Measurements from ENCODE around the gene TMEM219. TPM values are rescaled to one million over a fixed set of nuclear protein-coding genes. Genes with fewer than 3 reads are reported as not detected.

TMEM219 gene
- total and polyA plus RNA-seq, 4 donors = 25.5 to 75.9 (median 46.9) TPM

DNA sequence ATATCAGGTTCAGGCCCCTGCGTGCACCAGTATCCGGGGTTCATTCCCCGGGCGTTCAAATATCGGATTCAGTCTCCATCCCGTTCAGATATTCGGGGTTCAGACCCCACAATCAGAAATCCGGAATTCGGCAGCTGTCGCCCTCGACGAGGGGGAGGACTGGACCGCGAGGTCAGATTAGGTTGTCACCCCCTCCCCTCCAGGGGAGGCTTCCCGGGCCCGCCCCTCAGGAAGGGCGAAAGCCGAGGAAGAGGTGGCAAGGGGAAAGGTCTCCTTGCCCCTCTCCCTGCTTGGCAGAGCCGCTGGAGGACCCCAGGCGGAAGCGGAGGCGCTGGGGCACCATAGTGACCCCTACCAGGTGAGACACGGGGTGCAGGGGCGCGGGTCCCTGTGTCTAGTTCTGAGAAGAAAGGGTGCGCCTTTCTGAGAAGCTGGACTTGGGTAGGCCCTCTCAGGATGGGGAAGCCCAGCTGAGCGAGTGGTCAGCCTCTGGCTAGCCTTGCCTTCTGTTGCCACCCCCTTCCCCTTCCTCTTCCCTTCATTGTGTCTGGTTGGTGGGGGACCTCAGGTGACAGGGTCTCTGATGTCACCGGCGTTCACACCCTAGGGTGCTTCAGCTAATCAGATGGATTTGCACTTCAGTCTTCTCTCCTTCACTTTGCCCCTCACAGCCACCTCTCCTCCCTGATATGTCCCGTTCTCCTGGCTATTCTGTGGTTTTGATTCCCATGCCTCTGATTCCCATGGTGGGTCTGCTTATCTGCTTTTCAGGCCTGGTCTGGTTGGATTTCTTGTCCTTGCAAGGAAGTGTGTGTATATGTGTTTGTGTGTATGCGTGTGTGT, 12.6 kb downstream of the TMEM219 start:
- WGBS = 4% methylated on average over 31 of the region's 31 CpGs
- H3K4me3 ChIP-seq (ENCODE audit: low read depth in 1 of 3, low read length in 3 of 3) = peak overlapping the region; percentile 67 to 87 (median 81)
- peak overlapping the region; percentile 69 to 76 for H3K27ac ChIP-seq (ENCODE audit: low read depth in 1 of 2, low read length in 2 of 2)
- peaks cover 2 to 26% (median 15%) of the 10 kb centered on the region in 4 donors for H3K36me3 ChIP-seq (ENCODE audit: control insufficient read depth in 4 of 4, insufficient read depth in 3 of 4, low read depth in 1 of 4, low read length in 3 of 4)
- DNase-seq (ENCODE audit: low spot score) = no peak
- TF ChIP-seq TAF1 (conservative IDR thresholded peaks at IDR 0.05) (no peak), GABPA (IDR thresholded peaks at IDR 0.05 in 1 of 2, conservative IDR thresholded peaks at IDR 0.05 in 1 of 2) (no peak), HNF4G (IDR thresholded peaks at IDR 0.05) (no peak), SP1 (IDR thresholded peaks at IDR 0.05) (peak; percentile 14), NR2F2 (IDR thresholded peaks at IDR 0.05) (peak; percentile 26), RXRA (IDR thresholded peaks at IDR 0.05) (no peak), FOXA1 (IDR thresholded peaks at IDR 0.05) (no peak), HNF4A (conservative IDR thresholded peaks at IDR 0.05) (no peak)
- TF ChIP-seq, protein P1, sequence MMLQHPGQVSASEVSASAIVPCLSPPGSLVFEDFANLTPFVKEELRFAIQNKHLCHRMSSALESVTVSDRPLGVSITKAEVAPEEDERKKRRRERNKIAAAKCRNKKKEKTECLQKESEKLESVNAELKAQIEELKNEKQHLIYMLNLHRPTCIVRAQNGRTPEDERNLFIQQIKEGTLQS (IDR thresholded peaks at IDR 0.05) = no peak
- TF ChIP-seq, protein P2, sequence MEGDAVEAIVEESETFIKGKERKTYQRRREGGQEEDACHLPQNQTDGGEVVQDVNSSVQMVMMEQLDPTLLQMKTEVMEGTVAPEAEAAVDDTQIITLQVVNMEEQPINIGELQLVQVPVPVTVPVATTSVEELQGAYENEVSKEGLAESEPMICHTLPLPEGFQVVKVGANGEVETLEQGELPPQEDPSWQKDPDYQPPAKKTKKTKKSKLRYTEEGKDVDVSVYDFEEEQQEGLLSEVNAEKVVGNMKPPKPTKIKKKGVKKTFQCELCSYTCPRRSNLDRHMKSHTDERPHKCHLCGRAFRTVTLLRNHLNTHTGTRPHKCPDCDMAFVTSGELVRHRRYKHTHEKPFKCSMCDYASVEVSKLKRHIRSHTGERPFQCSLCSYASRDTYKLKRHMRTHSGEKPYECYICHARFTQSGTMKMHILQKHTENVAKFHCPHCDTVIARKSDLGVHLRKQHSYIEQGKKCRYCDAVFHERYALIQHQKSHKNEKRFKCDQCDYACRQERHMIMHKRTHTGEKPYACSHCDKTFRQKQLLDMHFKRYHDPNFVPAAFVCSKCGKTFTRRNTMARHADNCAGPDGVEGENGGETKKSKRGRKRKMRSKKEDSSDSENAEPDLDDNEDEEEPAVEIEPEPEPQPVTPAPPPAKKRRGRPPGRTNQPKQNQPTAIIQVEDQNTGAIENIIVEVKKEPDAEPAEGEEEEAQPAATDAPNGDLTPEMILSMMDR (IDR thresholded peaks at IDR 0.05; ENCODE audit: low read depth, low read length, missing input control) = no peak
- TF ChIP-seq, protein P3, sequence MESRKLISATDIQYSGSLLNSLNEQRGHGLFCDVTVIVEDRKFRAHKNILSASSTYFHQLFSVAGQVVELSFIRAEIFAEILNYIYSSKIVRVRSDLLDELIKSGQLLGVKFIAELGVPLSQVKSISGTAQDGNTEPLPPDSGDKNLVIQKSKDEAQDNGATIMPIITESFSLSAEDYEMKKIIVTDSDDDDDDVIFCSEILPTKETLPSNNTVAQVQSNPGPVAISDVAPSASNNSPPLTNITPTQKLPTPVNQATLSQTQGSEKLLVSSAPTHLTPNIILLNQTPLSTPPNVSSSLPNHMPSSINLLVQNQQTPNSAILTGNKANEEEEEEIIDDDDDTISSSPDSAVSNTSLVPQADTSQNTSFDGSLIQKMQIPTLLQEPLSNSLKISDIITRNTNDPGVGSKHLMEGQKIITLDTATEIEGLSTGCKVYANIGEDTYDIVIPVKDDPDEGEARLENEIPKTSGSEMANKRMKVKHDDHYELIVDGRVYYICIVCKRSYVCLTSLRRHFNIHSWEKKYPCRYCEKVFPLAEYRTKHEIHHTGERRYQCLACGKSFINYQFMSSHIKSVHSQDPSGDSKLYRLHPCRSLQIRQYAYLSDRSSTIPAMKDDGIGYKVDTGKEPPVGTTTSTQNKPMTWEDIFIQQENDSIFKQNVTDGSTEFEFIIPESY (IDR thresholded peaks at IDR 0.05) = no peak
- peaks cover 3 to 30% (median 24%) of the 10 kb centered on the region in 4 donors for H3K4me1 ChIP-seq (ENCODE audit: control insufficient read depth in 4 of 4, insufficient read depth in 4 of 4, low read length in 3 of 4)
- H3K27me3 ChIP-seq (ENCODE audit: control insufficient read depth in 4 of 4, insufficient read depth in 4 of 4, low read length in 3 of 4) = no peaks in the 10 kb centered on the region
- no peaks in the 10 kb centered on the region for H3K9me3 ChIP-seq (ENCODE audit: control insufficient read depth in 4 of 4, low read length in 3 of 4)
- H3K9ac ChIP-seq (ENCODE audit: low read depth in 1 of 2, low read length in 2 of 2) = peak overlapping the region; percentile 74 to 87

DNA sequence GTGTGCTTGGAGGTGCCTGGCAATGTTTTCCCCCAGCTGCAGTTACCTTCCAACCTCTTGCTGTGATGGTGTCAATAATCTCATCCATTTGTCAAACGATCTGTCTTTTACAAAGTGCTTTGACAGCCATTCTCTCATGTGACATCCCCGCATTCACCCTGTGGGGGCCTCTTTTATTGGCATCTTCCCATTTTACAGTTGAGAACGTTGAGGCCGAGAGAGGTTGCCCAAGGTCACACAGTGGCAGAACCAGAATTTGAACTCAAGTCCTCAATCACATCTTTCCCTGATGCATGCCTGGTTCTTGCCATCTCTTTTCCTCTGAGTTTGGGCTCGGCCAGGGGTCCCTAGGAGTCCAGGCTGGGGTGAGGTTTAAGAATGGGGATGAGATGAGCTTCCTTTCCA, 13.3 kb downstream of the TMEM219 start:
- Histone ChIP-seq H3K27ac (ENCODE audit: low read depth in 1 of 2, low read length in 2 of 2) (peak overlapping the region in 1 of 2 donors; percentile 69), H3K9me3 (ENCODE audit: control insufficient read depth in 4 of 4, low read length in 3 of 4) (no peaks in the 10 kb centered on the region), H3K36me3 (ENCODE audit: control insufficient read depth in 4 of 4, insufficient read depth in 3 of 4, low read depth in 1 of 4, low read length in 3 of 4) (peaks cover 3 to 29% (median 20%) of the 10 kb centered on the region in 4 donors), H3K27me3 (ENCODE audit: control insufficient read depth in 4 of 4, insufficient read depth in 4 of 4, low read length in 3 of 4) (no peaks in the 10 kb centered on the region), H3K4me1 (ENCODE audit: control insufficient read depth in 4 of 4, insufficient read depth in 4 of 4, low read length in 3 of 4) (peaks cover 3 to 30% (median 24%) of the 10 kb centered on the region in 4 donors), H3K4me3 (ENCODE audit: low read depth in 1 of 3, low read length in 3 of 3) (peak overlapping the region; percentile 67 to 87 (median 81)), H3K9ac (ENCODE audit: low read depth in 1 of 2, low read length in 2 of 2) (peak overlapping the region in 1 of 2 donors; percentile 74)
- DNase-seq (ENCODE audit: low spot score) = no peak
- TF ChIP-seq, protein P4, sequence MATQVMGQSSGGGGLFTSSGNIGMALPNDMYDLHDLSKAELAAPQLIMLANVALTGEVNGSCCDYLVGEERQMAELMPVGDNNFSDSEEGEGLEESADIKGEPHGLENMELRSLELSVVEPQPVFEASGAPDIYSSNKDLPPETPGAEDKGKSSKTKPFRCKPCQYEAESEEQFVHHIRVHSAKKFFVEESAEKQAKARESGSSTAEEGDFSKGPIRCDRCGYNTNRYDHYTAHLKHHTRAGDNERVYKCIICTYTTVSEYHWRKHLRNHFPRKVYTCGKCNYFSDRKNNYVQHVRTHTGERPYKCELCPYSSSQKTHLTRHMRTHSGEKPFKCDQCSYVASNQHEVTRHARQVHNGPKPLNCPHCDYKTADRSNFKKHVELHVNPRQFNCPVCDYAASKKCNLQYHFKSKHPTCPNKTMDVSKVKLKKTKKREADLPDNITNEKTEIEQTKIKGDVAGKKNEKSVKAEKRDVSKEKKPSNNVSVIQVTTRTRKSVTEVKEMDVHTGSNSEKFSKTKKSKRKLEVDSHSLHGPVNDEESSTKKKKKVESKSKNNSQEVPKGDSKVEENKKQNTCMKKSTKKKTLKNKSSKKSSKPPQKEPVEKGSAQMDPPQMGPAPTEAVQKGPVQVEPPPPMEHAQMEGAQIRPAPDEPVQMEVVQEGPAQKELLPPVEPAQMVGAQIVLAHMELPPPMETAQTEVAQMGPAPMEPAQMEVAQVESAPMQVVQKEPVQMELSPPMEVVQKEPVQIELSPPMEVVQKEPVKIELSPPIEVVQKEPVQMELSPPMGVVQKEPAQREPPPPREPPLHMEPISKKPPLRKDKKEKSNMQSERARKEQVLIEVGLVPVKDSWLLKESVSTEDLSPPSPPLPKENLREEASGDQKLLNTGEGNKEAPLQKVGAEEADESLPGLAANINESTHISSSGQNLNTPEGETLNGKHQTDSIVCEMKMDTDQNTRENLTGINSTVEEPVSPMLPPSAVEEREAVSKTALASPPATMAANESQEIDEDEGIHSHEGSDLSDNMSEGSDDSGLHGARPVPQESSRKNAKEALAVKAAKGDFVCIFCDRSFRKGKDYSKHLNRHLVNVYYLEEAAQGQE (IDR thresholded peaks at IDR 0.05) = no peak
- TF ChIP-seq JUND (IDR thresholded peaks at IDR 0.05) = no peak
- TF ChIP-seq, protein P2 (IDR thresholded peaks at IDR 0.05; ENCODE audit: low read depth, low read length, missing input control) = no peak
- no peak for TF ChIP-seq FOXA1 (IDR thresholded peaks at IDR 0.05)
- TF ChIP-seq NR2F2 (IDR thresholded peaks at IDR 0.05) = no peak
- TF ChIP-seq EGR1 (IDR thresholded peaks at IDR 0.05; ENCODE audit: low read depth in 2 of 2) = no peak
- no peak for TF ChIP-seq SP1 (IDR thresholded peaks at IDR 0.05)
- 67% methylated on average over 5 of the region's 5 CpGs for WGBS
